HG03354 (cell line): Measurements from ENCODE around the gene STK40.

Experiments
- ATAC-seq: cut with Tn5 transposase; IDR thresholded peaks from one replicate; pipeline ENCODE4 v1.9.1; 2021; ENCODE audit warnings: mild to moderate bottlenecking; ENCODE audit not compliant: unreplicated experiment, poor library complexity, severe bottlenecking

The STK40 gene

DNA sequence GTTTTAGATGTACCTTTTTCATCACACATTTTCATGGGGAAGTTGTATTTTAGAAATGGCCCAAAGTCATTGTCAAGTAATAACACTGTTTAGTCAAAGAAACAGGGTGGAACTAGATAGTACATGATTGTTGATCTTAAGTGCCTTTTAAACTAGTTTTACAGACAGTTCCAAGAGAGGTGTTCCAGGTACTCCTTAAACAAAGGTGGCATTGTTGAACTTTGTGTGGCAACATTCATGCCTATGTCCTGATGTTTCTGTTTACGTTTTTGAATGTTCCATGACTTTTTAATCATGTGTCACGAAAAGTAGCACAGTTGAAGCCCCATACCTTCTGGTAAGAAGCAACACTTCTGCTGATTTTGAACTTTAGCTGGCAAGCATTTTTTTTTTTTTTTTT lies 88.7 kb downstream of the STK40 start:
- no peak for ATAC-seq

DNA sequence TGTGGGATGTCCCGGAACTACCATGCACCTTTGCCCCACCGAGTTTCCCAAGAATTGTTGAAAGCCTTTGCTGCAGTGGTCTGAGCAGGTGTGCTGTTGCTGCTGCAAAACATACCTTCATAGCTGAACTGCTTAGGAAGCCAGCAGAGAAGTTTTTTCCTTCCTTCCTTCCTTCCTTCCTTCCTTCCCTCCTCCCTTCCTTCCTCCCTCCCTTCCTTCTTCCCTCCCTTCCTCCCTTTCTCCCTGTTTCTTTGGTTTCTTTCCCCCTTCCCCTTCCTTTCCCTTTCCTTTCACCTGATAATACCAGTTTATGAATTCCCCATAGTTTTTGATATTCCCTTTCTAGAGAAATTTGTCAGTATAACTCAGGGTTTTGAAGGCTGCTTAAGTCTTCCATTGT lies 90.3 kb downstream of the STK40 start:
- no peak for ATAC-seq
